B cell (primary cell): ENCODE data around the gene SCRN1.

Source experiments
- CTCF ChIP-seq: fragments of 200-600 bp; IDR thresholded peaks from one replicate; pipeline ENCODE4 v1.8.0; 2022; ENCODE audit warnings: antibody characterized with exemption, mild to moderate bottlenecking
- EZH2 ChIP-seq: IDR thresholded peaks from 2 replicates; pipeline ENCODE4 v1.6.1; 2012; ENCODE audit warnings: borderline replicate concordance, low read depth, mild to moderate bottlenecking, moderate library complexity, low read length; ENCODE audit not compliant: insufficient read depth, poor library complexity, severe bottlenecking

- TF ChIP-seq CTCF = no peak
- no peak for TF ChIP-seq EZH2
These were observed 30.9 kb upstream of the SCRN1 start for GRCh38 chr7:30020535-30020934.
